ENCODE results near the gene MYLK.

DNA sequence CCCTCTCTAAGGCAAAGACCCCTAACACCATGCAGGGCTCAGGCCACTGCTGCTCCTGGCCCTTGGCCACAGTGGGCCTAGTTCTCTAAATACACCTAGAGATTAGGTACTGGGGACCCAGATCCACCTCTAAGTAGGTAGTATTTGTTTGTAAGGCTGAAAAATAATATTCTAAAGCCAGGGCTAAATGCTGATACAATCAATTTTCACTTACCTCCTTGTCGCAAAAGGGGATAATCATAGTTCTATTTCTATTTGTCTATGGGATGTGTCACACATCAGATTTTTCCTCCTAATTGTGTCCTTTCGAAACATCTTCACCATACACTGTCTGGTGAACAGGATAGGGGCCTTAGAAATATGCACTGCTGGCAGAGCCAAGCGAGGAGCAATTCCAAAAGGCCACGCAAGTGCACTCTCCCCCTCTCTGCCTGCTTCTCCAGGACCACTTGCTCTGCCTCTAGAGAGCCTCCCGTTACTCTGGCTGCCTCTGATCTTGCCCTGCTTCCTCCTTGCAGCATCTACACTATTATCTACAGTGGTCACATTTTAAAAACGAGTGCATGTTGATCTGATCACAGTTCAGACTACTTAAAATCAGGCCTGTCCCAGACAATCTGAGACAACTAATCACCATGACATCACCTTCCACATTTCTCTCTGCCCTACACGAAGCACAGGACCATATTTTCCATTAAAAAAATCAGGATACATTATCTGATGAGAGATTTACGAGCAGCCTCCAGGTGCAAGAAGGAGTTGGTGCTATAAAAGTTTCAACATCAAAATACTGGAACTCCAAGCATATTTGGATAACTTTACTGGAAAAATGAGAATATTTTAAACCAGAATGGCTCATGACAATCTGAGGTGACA is 115.4 kb downstream of the MYLK start:
- TF ChIP-seq, protein P1, sequence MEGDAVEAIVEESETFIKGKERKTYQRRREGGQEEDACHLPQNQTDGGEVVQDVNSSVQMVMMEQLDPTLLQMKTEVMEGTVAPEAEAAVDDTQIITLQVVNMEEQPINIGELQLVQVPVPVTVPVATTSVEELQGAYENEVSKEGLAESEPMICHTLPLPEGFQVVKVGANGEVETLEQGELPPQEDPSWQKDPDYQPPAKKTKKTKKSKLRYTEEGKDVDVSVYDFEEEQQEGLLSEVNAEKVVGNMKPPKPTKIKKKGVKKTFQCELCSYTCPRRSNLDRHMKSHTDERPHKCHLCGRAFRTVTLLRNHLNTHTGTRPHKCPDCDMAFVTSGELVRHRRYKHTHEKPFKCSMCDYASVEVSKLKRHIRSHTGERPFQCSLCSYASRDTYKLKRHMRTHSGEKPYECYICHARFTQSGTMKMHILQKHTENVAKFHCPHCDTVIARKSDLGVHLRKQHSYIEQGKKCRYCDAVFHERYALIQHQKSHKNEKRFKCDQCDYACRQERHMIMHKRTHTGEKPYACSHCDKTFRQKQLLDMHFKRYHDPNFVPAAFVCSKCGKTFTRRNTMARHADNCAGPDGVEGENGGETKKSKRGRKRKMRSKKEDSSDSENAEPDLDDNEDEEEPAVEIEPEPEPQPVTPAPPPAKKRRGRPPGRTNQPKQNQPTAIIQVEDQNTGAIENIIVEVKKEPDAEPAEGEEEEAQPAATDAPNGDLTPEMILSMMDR (IDR thresholded peaks at IDR 0.05) = no peak
- no peak for TF ChIP-seq POLR2A (IDR thresholded peaks at IDR 0.05)
